ENCODE results near the gene GALK2.

GALK2 gene

DNA sequence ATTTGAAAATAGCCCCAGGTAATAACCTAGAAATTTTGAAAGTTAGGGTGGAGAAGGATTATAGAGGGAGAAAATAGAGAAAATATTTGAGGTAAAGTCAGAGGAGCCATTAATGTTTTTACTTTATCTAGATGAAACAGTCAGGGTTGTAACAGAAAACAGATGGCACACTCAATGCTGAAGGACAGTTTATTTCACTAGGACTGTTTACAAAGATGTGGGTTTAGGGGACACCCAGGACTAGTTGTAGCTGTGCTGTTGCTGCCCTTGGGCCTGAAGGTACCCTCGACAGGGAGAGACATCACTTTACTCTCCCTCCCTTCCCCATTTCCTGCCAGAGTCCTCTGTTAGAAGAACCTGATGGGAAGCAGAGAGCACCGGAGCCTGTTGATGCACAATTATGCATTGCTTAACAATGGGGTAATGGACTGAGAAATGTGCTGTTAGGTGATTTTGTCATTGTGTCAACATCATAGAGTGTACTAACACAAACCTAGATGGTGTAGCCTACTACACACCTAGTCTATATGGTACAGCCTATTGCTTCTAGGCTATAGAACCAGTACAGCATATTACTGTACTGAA, 103.8 kb downstream of the GALK2 start:
- ChIA-PET POLR2A (no interaction called here), CTCF (interaction anchor here (0.9 to 2.7 kb wide), 5 partner anchors 9 to 48 kb away, joined by 3 to 11 read pairs (median 4); no protein-coding TSS in a partner anchor)
- no peak for DNase-seq (ENCODE audit: extremely low spot score)
- no peak for TF ChIP-seq CTCF (IDR thresholded peaks at IDR 0.05; ENCODE audit: control extremely low read depth, extremely low read depth, low read depth, missing control alignments)

- POLR2A ChIA-PET, result no interaction called here
- CTCF ChIA-PET, result no interaction called here
- no peak for DNase-seq (ENCODE audit: extremely low spot score)
- no peak for TF ChIP-seq CTCF (IDR thresholded peaks at IDR 0.05; ENCODE audit: control extremely low read depth, extremely low read depth, low read depth, missing control alignments)
Measured at GRCh38 chr15:49278751-49279150, 108.7 kb downstream of the GALK2 start.

DNA sequence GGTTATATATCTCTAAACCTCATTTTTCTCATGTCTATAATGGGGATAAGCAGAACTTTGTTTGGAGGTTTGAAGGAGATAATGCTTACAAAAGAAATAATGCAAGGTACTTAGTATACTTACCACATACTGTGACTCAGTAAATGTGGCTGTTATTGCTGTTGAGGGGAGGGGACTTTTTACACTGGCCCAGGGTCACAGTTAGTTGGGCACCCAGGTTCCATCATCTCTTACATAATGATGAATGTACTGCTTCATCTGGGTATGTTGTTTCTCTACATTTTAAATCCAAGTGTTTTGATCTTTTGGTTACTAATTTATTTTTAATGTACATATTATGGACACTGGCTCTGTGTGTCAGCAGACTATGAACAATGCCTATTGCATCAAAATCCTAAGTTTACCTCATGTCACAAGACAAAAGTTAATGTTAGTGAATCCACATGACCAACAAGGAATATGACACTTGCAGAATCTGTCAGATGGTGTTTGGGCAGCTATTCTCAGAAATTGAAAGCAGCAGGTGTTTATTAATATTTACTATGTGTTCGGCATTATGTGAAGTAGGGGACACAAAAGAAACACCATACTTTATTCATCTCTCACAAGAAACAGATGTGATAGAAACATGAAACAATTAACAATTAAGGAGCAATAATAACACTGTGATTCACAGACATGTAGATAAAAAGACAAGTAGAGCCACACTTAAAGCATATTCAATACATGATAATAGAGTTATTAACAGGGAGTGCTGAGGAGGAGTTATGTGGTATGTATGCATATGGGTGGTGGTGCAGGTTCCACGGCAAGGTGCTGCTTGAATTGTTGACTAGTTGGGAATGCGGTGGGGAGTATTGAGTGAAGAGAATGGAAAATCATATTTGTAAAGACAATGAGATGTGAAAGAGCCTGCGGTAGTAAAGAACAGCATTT, 109.7 kb downstream of the GALK2 start:
- POLR2A ChIA-PET, result no interaction called here
- CTCF ChIA-PET, result no interaction called here
- TF ChIP-seq CTCF (IDR thresholded peaks at IDR 0.05; ENCODE audit: control extremely low read depth, extremely low read depth, low read depth, missing control alignments), result no peak
- no peak for DNase-seq (ENCODE audit: extremely low spot score)

DNA sequence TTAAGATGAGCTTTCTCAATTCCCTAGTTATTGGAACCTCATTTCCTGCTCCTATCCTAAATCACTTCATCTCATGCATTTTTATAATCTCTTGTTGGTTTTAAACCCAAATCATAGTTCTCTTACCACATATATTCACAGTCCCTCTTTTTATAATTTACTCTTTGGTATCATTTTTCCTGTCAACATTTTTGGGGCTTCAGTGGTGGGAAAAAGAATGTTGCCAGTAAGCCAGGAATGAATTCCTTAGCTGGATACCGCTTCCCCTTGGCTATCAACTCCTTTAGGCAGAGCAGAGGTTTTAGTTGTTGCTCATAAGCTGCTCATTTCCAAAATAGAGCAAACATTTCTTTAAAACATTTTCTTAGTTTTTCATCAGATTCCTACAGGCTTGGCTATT, 112.3 kb downstream of the GALK2 start:
- DNase-seq (ENCODE audit: extremely low spot score), result no peak
- CTCF ChIA-PET, result interaction anchor here (0.8 to 1.1 kb wide), 2 partner anchors 8 to 39 kb away, joined by 3 to 4 read pairs; no protein-coding TSS in a partner anchor
- no peak for TF ChIP-seq CTCF (IDR thresholded peaks at IDR 0.05; ENCODE audit: control extremely low read depth, extremely low read depth, low read depth, missing control alignments)
- POLR2A ChIA-PET, result no interaction called here

GRCh38 chr15:49286649-49287404, 116.8 kb downstream of the GALK2 start:
- ChIA-PET POLR2A (no interaction called here), CTCF (interaction anchor here (1.0 kb wide), 1 partner anchor 11 kb away, joined by 3 read pairs; no protein-coding TSS in a partner anchor)
- DNase-seq (ENCODE audit: extremely low spot score), result no peak
- no peak for TF ChIP-seq CTCF (IDR thresholded peaks at IDR 0.05; ENCODE audit: control extremely low read depth, extremely low read depth, low read depth, missing control alignments)

DNA sequence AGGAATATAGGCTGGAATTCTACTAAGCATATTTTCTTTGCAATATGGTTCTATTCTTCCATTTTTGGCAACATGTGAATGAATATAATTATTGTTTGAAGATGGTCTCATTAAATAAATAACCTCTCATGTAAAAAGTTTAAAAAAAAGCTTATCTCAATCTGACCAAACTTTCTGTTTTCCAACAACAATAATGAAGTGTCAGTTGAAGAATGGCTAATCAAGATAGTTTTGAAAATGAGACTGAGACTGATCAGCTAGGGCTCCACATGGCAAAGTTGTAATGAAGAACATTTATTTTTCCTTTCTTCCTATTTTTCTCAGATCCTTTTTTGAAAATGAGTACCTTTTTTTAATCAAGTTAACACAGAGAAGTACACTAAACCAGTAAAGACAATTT, 117.4 kb downstream of the GALK2 start:
- ChIA-PET POLR2A (no interaction called here), CTCF (interaction anchor here (1.0 to 2.6 kb wide), 3 partner anchors 12 to 15 kb away, joined by 3 to 11 read pairs (median 4); no protein-coding TSS in a partner anchor)
- no peak for DNase-seq (ENCODE audit: extremely low spot score)
- no peak for TF ChIP-seq CTCF (IDR thresholded peaks at IDR 0.05; ENCODE audit: control extremely low read depth, extremely low read depth, low read depth, missing control alignments)

Measured in GM10248 (cell line).